Sigmoid colon (tissue), 4 donors: ENCODE results near the gene SCPEP1.

ENCODE experiments used
- CTCF ChIP-seq, 4 experiments: fragments of 450-650 bp in 3 of 4; fragments of 200-600 bp in 1 of 4; IDR thresholded peaks; one replicate each; pipeline ENCODE4 v1.5.1; 2016 to 2019; ENCODE audit warnings: antibody characterized with exemption in 4 of 4, mild to moderate bottlenecking in 3 of 4, moderate library complexity in 2 of 4
- EP300 ChIP-seq, 4 donors: sonication (generic); formaldehyde crosslinking; IDR thresholded peaks; one replicate each; pipeline ENCODE4 v1.6.1; 2017; ENCODE audit warnings: antibody characterized with exemption in 4 of 4

- TF ChIP-seq EP300 (IDR thresholded peaks at IDR 0.05) (no peak), CTCF (IDR thresholded peaks at IDR 0.05) (no peak)
These were observed at the start of gene SCPEP1 for GRCh38 chr17:56977673-56978395.
